NCI-H2081 treated with DMSO at 0.1 percent for 48 hours (cell line): ENCODE measurements around the gene TRDN.
"Not testable (repeated sequence)": the region's sequence is repeated elsewhere in the genome, so short reads cannot be mapped to it uniquely, and the experiment has no call there.

Experiments
- DNase-seq: peaks from one replicate; lab custom pipeline; 2025; lab: John Stamatoyannopoulos, UW

TRDN gene

DNA sequence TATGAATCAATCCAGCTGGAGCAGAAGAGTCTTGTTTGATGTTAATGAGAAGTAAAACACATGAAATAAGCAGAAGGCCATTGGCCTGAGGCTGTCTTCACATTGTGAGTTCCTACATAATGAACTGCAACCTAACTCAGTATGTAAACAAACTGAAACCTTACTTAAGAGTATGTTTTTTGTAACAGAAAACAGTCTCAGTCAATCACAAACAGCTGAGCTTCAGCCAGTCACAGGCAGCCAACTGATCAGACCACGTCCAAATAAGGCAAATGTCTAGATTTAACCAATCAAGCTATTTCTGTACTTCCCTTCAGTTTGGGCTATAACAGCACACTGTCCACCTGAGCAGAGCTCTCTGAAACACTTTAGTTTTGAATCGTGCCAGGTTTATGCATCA, 234.7 kb downstream of the TRDN start:
- DNase-seq, result no peak

DNA sequence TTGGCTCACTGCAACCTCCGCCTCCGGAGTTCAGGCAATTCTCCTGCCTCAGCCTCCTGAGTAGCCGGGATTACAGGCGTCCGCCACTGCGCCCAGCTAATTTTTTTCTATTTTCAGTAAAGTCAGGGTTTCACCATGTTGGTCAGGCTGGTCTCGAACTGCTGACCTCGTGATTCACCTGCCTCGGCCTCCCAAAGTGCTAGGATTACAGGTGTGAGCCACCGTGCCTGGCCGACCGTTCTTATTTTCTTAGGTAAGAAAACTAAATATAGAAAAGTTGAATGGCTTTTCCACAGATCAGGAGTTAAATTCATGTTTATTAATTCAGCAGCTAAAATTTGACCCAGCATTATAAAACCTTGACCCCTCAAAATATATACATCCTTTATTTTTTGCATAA, 238.7 kb downstream of the TRDN start:
- no peak for DNase-seq

DNA sequence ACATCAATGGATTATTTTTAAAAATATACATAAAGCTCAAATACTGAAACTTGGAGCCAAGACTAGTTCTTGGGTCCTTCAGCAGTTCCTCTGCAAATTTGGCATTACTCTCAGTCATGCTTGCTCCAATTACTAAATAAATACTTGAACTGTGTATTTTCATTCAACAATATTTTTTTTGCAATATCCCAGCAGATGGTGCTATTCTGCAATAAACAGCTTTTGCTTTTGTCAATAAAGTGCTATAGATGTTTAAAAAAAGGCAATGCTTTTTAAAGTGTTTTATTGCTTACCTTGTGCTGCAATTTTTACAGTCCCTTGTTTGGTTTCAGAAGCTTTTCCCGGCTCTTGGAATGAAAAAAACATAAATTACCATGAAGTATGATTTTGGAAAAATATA, 243.4 kb downstream of the TRDN start:
- peak; percentile 68 for DNase-seq

DNA sequence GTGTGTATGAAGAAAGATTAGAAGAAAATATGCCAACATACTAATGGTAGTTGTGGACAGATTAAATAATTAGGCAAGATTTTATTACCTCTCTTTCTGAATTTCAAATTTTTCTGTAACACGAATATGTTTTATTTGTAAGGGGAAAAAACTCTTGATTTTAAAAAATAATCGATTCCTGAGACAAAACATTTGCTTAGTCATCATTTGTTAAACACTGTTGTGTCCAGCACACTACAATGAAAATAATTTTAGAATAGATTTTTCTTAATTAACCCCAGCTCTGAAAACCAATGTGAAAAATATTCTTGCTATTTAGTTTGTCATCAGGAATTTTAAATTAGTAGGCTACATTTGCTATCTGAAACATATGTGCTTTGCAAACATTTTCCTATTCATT, 253.0 kb downstream of the TRDN start:
- DNase-seq, result no peak

DNA sequence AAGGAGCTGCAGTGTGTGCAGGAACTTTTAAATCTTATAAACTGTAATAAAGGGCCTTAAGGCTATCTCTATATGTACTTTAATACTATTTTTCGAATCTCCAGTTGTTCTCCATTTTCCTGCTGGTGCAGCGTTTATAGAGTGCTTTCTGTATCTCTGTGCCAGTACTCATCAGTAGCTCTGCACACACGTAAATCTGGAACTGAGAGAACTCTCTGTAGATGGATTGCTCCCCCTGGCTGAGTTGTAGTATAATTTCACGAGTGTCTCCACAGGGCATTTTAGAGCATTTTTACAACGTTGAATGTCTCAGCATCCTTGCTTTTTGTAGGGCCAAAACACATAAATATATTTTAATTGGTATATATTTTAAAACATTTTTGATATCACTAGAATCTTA, 256.5 kb downstream of the TRDN start:
- DNase-seq, result peak; percentile 10

- no peak for DNase-seq
Observed at GRCh38 chr6:123372737-123373136, 264.0 kb downstream of the TRDN start.

GRCh38 chr6:123363912-123364311, 272.8 kb downstream of the TRDN start:
- no peak for DNase-seq

GRCh38 chr6:123360359-123360758, 276.4 kb downstream of the TRDN start:
- no peak for DNase-seq

GRCh38 chr6:123352705-123353104, 284.0 kb downstream of the TRDN start:
- no peak for DNase-seq

DNA sequence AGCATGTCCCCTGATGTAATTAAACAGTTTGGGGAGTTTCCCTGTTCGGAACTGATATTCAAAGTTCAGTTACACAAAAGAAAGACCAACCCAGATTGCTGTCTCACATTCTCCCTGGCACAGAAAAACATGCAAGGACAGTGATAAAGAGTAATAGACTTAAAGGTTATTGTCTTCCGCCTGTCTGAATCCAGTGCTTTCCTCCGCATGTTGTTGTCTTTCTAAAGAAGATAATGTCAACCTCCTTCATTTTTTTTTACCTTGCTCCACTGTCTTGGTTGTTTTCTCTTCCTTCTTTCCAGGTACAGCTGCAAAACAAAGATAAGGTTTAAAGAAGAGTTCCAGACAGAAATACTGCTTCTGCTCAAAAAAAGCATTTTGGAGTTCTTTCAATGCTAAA, 284.5 kb downstream of the TRDN start:
- no peak for DNase-seq

GRCh38 chr6:123343836-123344235, 292.9 kb downstream of the TRDN start:
- DNase-seq, result no peak

DNA sequence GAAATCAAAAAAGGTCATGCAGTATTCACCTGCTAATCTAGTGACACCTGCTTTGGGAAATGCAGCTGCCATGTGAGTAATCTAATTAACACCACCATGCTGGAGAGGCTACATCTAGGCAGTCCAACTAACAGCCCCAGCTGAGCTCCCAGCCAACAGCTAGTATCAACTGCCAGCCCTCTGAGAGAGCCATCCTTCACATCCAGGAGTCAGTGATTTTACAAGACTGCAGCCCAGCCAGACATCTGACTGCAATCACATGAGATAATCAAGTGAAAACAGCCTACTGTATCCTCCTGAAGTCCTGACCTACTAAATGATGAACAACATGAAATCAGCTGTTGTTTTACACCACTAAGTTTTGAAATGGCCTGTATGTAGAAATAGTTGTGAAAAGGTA, 298.4 kb downstream of the TRDN start:
- no peak for DNase-seq

GRCh38 chr6:123333000-123333756, 303.6 kb downstream of the TRDN start:
- no peak for DNase-seq

DNA sequence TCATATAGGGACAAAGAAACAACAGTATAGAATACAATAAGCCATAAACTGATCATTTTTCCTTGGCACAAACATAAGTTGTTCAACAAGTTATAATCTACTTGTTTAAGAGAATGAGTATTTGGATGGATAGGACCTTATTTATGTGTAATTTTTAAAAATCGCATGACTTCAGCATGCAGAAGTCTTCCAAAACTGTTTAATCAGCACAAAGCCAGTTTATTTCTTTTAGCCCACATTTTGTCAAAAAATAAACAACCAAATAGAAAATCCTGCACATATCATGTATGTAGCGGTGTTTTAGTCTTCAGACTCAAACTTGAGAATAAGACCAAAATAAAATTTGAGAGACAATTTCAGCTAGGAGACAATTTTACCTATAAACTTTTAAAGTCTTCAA, 304.7 kb downstream of the TRDN start:
- DNase-seq, result no peak

GRCh38 chr6:123329337-123329736, 307.4 kb downstream of the TRDN start:
- no peak for DNase-seq

GRCh38 chr6:123323452-123324329, 313.1 kb downstream of the TRDN start:
- no peak for DNase-seq

GRCh38 chr6:123321020-123321419, 315.7 kb downstream of the TRDN start:
- no peak for DNase-seq

- DNase-seq, result no peak
Observed at GRCh38 chr6:123316733-123317323, 319.9 kb downstream of the TRDN start.

- DNase-seq, result not testable (repeated sequence)
Observed at GRCh38 chr6:123314459-123314858, 322.3 kb downstream of the TRDN start.

GRCh38 chr6:123309130-123309529, 327.6 kb downstream of the TRDN start:
- DNase-seq, result no peak

DNA sequence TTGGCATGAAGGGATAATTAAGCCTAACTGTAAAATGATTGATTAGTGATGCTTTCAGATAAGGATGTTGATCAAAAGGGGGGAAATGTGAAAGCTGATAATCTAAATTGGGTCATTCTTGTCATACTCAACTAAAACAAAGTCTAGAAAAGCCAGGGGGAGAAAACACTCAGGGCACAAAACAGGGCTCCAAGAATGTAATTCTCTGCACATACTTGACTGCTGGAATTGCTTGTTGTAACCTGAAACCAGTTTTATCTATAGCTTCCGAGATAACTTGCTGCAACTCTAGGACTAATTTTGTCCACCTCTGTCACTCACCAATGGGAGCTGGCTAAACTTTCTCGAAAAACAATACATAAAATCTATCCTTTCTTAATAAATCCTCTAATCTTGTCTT, 330.4 kb downstream of the TRDN start:
- no peak for DNase-seq

- no peak for DNase-seq
Observed at GRCh38 chr6:123295672-123296071, 341.1 kb downstream of the TRDN start.

DNA sequence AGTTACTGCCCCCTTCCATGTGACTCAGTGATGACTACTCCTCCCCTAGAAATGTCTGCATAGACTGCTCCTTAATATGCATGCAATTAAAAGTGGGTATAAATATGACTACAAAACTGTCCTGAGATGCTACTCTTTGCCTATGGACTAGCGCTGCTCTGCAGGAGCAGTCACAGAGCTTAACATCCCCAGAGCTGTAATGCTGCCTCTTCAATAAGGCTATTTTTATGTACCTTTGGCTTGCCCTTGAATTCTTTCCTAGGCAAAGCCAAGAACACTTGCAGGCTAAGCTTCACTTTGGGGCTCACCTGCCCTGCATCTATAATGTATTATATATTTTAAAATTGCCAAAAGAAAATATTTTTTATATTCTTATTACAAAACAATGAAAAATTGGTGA, 341.6 kb downstream of the TRDN start:
- DNase-seq, result no peak
